ENCODE measurements around the gene TSPAN18.
A peak's percentile ranks its signal among the peaks of the same experiment; 100 is the strongest.

The TSPAN18 gene

DNA sequence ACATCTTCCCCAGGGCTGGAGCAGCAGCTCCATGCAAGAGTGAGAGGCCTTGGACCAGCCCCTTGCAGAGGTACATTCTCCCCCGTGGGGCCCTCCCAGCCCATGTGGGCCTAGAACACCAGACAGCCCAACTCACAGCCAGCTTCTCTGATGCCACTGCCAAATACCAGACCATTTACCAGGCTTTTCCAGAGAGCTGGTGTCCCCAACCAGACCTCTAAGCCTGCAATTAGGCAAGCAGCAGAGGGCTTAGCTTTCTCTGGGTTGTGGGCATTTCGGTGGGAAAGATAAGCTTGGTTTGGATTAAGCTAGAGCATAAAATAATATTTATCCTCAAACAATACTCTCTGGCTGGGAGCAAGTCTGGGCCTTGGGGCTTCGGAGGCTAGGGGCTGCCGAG lies 148.3 kb downstream of the TSPAN18 start:
- H3K4me2 ChIP-seq (ENCODE audit: insufficient read depth, low read length, poor library complexity, severe bottlenecking) = no peak overlapping the region
- peaks cover 44 to 50% of the 10 kb centered on the region in 2 donors for H3K4me1 ChIP-seq (ENCODE audit: control insufficient read depth in 2 of 2, insufficient read depth in 1 of 2, low read depth in 1 of 2, low read length in 2 of 2)
- no peak overlapping the region for H2BK12ac ChIP-seq (ENCODE audit: low read length)
- H3K27ac ChIP-seq (replicated peaks; ENCODE audit: low read length) = peak overlapping the region; percentile 27
- no peak overlapping the region for H4K91ac ChIP-seq (ENCODE audit: low read depth, low read length, poor library complexity)
- H3K18ac ChIP-seq (ENCODE audit: low read length) = peak overlapping the region; percentile 93
- H3K9ac ChIP-seq (ENCODE audit: low read depth, low read length, poor library complexity) = no peak overlapping the region
- no peak overlapping the region for H3K4ac ChIP-seq (ENCODE audit: low read length)
- H3K79me1 ChIP-seq (ENCODE audit: low read depth, low read length) = peaks cover 4% of the 10 kb centered on the region
- H2BK120ac ChIP-seq (ENCODE audit: low read depth, low read length) = no peak overlapping the region
- H4K8ac ChIP-seq (ENCODE audit: low read depth, low read length) = no peak overlapping the region
- no peak overlapping the region for H3K4me3 ChIP-seq (ENCODE audit: low read length in 2 of 2)
- H3K23ac ChIP-seq (ENCODE audit: low read depth, low read length, poor library complexity) = no peak overlapping the region
- H3K9me3 ChIP-seq (replicated peaks in 1 of 2; ENCODE audit: control insufficient read depth in 2 of 2, insufficient read depth in 1 of 2, low read depth in 1 of 2, low read length in 2 of 2) = no peaks in the 10 kb centered on the region
- peak overlapping the region; percentile 23 for H2BK15ac ChIP-seq (ENCODE audit: low read length)
- no peak for DNase-seq (ENCODE audit: low spot score)
- H3K27me3 ChIP-seq (ENCODE audit: control insufficient read depth in 3 of 3, insufficient read depth in 3 of 3, low read depth in 1 of 3, low read length in 3 of 3) = no peaks in the 10 kb centered on the region
- no peak overlapping the region for H3K14ac ChIP-seq (ENCODE audit: low read length)
- H2BK5ac ChIP-seq (ENCODE audit: low read length) = peak overlapping the region; percentile 72
- peaks cover 4 to 18% of the 10 kb centered on the region in 2 donors for H3K36me3 ChIP-seq (replicated peaks in 1 of 2; ENCODE audit: control insufficient read depth in 2 of 2, insufficient read depth in 2 of 2, low read length in 2 of 2)
- no peak overlapping the region for H2AFZ ChIP-seq (ENCODE audit: low read length)
- WGBS, 2 donors (ENCODE audit: extremely low coverage in 2 of 2, insufficient read length in 2 of 2, insufficient replicate concordance in 1 of 2) = no CpG with 5 or more reads among the region's 4 CpGs
- H2AK5ac ChIP-seq (ENCODE audit: low read depth, low read length) = peak overlapping the region; percentile 85

DNA sequence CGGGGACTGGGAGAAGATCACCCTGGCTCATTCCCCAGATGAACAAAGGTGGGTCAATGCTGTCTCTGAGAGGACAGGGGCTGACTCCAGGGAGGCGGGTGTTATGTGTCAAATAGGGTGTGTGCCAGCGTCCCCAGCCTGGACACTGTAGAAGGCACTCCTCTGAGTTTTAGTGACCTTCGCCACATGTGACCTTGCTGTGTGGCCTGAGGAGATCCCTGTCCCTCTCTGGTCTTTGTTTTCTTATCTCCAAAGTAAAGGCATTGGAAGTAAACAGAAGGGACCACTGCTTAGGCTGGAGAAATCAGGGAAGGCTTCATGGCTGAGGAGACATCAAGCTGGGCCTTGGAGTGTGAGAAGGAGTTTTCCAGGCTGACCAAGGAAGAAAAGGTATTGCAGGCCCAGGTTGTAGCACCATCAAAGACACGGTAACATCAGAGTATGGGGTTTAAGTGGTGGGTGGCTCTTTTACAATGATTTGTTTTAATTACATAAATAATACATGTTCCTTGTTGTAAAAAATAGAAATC lies 149.5 kb downstream of the TSPAN18 start:
- H3K4me1 ChIP-seq (ENCODE audit: control insufficient read depth in 2 of 2, insufficient read depth in 1 of 2, low read depth in 1 of 2, low read length in 2 of 2) = peaks cover 38 to 48% of the 10 kb centered on the region in 2 donors
- H3K27ac ChIP-seq (replicated peaks; ENCODE audit: low read length) = peak overlapping the region; percentile 95
- H2BK15ac ChIP-seq (ENCODE audit: low read length) = no peak overlapping the region

GRCh38 chr11:44876906-44877305 lies 150.1 kb downstream of the TSPAN18 start:
- H2AK5ac ChIP-seq (ENCODE audit: low read depth, low read length) = peak overlapping the region; percentile 91
- peaks cover 40 to 51% of the 10 kb centered on the region in 2 donors for H3K4me1 ChIP-seq (ENCODE audit: control insufficient read depth in 2 of 2, insufficient read depth in 1 of 2, low read depth in 1 of 2, low read length in 2 of 2)
- H3K9ac ChIP-seq (ENCODE audit: low read depth, low read length, poor library complexity) = no peak overlapping the region
- H2BK12ac ChIP-seq (ENCODE audit: low read length) = peak overlapping the region; percentile 47
- no peak overlapping the region for H3K23ac ChIP-seq (ENCODE audit: low read depth, low read length, poor library complexity)
- H3K18ac ChIP-seq (ENCODE audit: low read length) = peak overlapping the region; percentile 95
- no peaks in the 10 kb centered on the region for H3K9me3 ChIP-seq (replicated peaks in 1 of 2; ENCODE audit: control insufficient read depth in 2 of 2, insufficient read depth in 1 of 2, low read depth in 1 of 2, low read length in 2 of 2)
- no peak for DNase-seq (ENCODE audit: low spot score)
- H2BK15ac ChIP-seq (ENCODE audit: low read length) = no peak overlapping the region
- H3K14ac ChIP-seq (ENCODE audit: low read length) = no peak overlapping the region
- peak overlapping the region; percentile 90 for H4K91ac ChIP-seq (ENCODE audit: low read depth, low read length, poor library complexity)
- no peak overlapping the region for H3K4me2 ChIP-seq (ENCODE audit: insufficient read depth, low read length, poor library complexity, severe bottlenecking)
- H3K4ac ChIP-seq (ENCODE audit: low read length) = peak overlapping the region; percentile 42
- WGBS, 2 donors (ENCODE audit: extremely low coverage in 2 of 2, insufficient read length in 2 of 2, insufficient replicate concordance in 1 of 2) = no CpG with 5 or more reads among the region's 12 CpGs
- H3K36me3 ChIP-seq (replicated peaks in 1 of 2; ENCODE audit: control insufficient read depth in 2 of 2, insufficient read depth in 2 of 2, low read length in 2 of 2) = peaks cover 0 to 18% of the 10 kb centered on the region in 2 donors
- H4K8ac ChIP-seq (ENCODE audit: low read depth, low read length) = no peak overlapping the region
- peak overlapping the region; percentile 95 for H3K27ac ChIP-seq (replicated peaks; ENCODE audit: low read length)
- peak overlapping the region; percentile 78 for H2BK120ac ChIP-seq (ENCODE audit: low read depth, low read length)
- no peak overlapping the region for H2AFZ ChIP-seq (ENCODE audit: low read length)
- peaks cover 10% of the 10 kb centered on the region for H3K79me1 ChIP-seq (ENCODE audit: low read depth, low read length)
- H2BK5ac ChIP-seq (ENCODE audit: low read length) = peak overlapping the region; percentile 96
- H3K27me3 ChIP-seq (ENCODE audit: control insufficient read depth in 3 of 3, insufficient read depth in 3 of 3, low read depth in 1 of 3, low read length in 3 of 3) = no peaks in the 10 kb centered on the region
- no peak overlapping the region for H3K4me3 ChIP-seq (ENCODE audit: low read length in 2 of 2)

More for the DNA sequence above, 149.5 kb downstream of the TSPAN18 start:
- no CpG with 5 or more reads among the region's 5 CpGs for WGBS, 2 donors (ENCODE audit: extremely low coverage in 2 of 2, insufficient read length in 2 of 2, insufficient replicate concordance in 1 of 2)
- Histone ChIP-seq H3K4me3 (ENCODE audit: low read length in 2 of 2) (no peak overlapping the region), H2AFZ (ENCODE audit: low read length) (no peak overlapping the region), H3K4me2 (ENCODE audit: insufficient read depth, low read length, poor library complexity, severe bottlenecking) (no peak overlapping the region), H3K23ac (ENCODE audit: low read depth, low read length, poor library complexity) (no peak overlapping the region), H2BK5ac (ENCODE audit: low read length) (peak overlapping the region; percentile 96), H3K9ac (ENCODE audit: low read depth, low read length, poor library complexity) (no peak overlapping the region), H3K79me1 (ENCODE audit: low read depth, low read length) (peaks cover 10% of the 10 kb centered on the region), H4K91ac (ENCODE audit: low read depth, low read length, poor library complexity) (no peak overlapping the region), H3K4ac (ENCODE audit: low read length) (peak overlapping the region; percentile 5), H2BK12ac (ENCODE audit: low read length) (peak overlapping the region; percentile 80), H4K8ac (ENCODE audit: low read depth, low read length) (no peak overlapping the region), H3K9me3 (replicated peaks in 1 of 2; ENCODE audit: control insufficient read depth in 2 of 2, insufficient read depth in 1 of 2, low read depth in 1 of 2, low read length in 2 of 2) (no peaks in the 10 kb centered on the region), H2BK120ac (ENCODE audit: low read depth, low read length) (peak overlapping the region; percentile 69), H3K36me3 (replicated peaks in 1 of 2; ENCODE audit: control insufficient read depth in 2 of 2, insufficient read depth in 2 of 2, low read length in 2 of 2) (peaks cover 4 to 17% of the 10 kb centered on the region in 2 donors), H3K14ac (ENCODE audit: low read length) (no peak overlapping the region), H3K27me3 (ENCODE audit: control insufficient read depth in 3 of 3, insufficient read depth in 3 of 3, low read depth in 1 of 3, low read length in 3 of 3) (no peaks in the 10 kb centered on the region), H2AK5ac (ENCODE audit: low read depth, low read length) (peak overlapping the region; percentile 84), H3K18ac (ENCODE audit: low read length) (peak overlapping the region; percentile 91)
- no peak for DNase-seq (ENCODE audit: low spot score)

- H3K4me1 ChIP-seq (ENCODE audit: control insufficient read depth in 2 of 2, insufficient read depth in 1 of 2, low read depth in 1 of 2, low read length in 2 of 2) = peaks cover 47 to 57% of the 10 kb centered on the region in 2 donors
Observed at GRCh38 chr11:44877571-44878497, 151.1 kb downstream of the TSPAN18 start.

More at GRCh38 chr11:44877571-44878497, 151.1 kb downstream of the TSPAN18 start:
- no peak overlapping the region for H2AFZ ChIP-seq (ENCODE audit: low read length)
- H3K23ac ChIP-seq (ENCODE audit: low read depth, low read length, poor library complexity) = no peak overlapping the region
- no peak overlapping the region for H2BK15ac ChIP-seq (ENCODE audit: low read length)
- H3K27ac ChIP-seq (replicated peaks; ENCODE audit: low read length) = peak overlapping the region; percentile 95
- H3K14ac ChIP-seq (ENCODE audit: low read length) = no peak overlapping the region
- peak overlapping the region; percentile 49 for H4K91ac ChIP-seq (ENCODE audit: low read depth, low read length, poor library complexity)
- no peak overlapping the region for H3K4me3 ChIP-seq (ENCODE audit: low read length in 2 of 2)
- H2AK5ac ChIP-seq (ENCODE audit: low read depth, low read length) = peak overlapping the region; percentile 91
- WGBS, 2 donors (ENCODE audit: extremely low coverage in 2 of 2, insufficient read length in 2 of 2, insufficient replicate concordance in 1 of 2) = no CpG with 5 or more reads among the region's 26 CpGs
- H3K9me3 ChIP-seq (replicated peaks in 1 of 2; ENCODE audit: control insufficient read depth in 2 of 2, insufficient read depth in 1 of 2, low read depth in 1 of 2, low read length in 2 of 2) = no peaks in the 10 kb centered on the region
- peaks cover 0 to 18% of the 10 kb centered on the region in 2 donors for H3K36me3 ChIP-seq (replicated peaks in 1 of 2; ENCODE audit: control insufficient read depth in 2 of 2, insufficient read depth in 2 of 2, low read length in 2 of 2)
- peak overlapping the region; percentile 95 for H3K18ac ChIP-seq (ENCODE audit: low read length)
- no peak overlapping the region for H4K8ac ChIP-seq (ENCODE audit: low read depth, low read length)
- peak overlapping the region; percentile 78 for H2BK120ac ChIP-seq (ENCODE audit: low read depth, low read length)
- DNase-seq (ENCODE audit: low spot score) = peak; percentile 73
- peak overlapping the region; percentile 56 for H3K4me2 ChIP-seq (ENCODE audit: insufficient read depth, low read length, poor library complexity, severe bottlenecking)
- H3K79me1 ChIP-seq (ENCODE audit: low read depth, low read length) = peaks cover 10% of the 10 kb centered on the region
- no peak overlapping the region for H3K4ac ChIP-seq (ENCODE audit: low read length)
- H3K27me3 ChIP-seq (ENCODE audit: control insufficient read depth in 3 of 3, insufficient read depth in 3 of 3, low read depth in 1 of 3, low read length in 3 of 3) = no peaks in the 10 kb centered on the region
- H2BK5ac ChIP-seq (ENCODE audit: low read length) = peak overlapping the region; percentile 96
- H2BK12ac ChIP-seq (ENCODE audit: low read length) = no peak overlapping the region
- no peak overlapping the region for H3K9ac ChIP-seq (ENCODE audit: low read depth, low read length, poor library complexity)
